ENCODE measurements around the gene UTP20.
"Not testable (repeated sequence)": the region's sequence is repeated elsewhere in the genome, so short reads cannot be mapped to it uniquely, and the experiment has no call there.

Gene UTP20

GRCh38 chr12:101415228-101415627 lies 135.3 kb downstream of the UTP20 start:
- DNase-seq (ENCODE audit: insufficient read length, low spot score) (no peak), FAIRE-seq (no peak)
- no peak for TF ChIP-seq CTCF (IDR thresholded peaks at IDR 0.05; ENCODE audit: insufficient read depth, missing control alignments)

GRCh38 chr12:101422066-101422465 lies 142.2 kb downstream of the UTP20 start:
- DNase-seq (ENCODE audit: insufficient read length, low spot score); FAIRE-seq: not testable (repeated sequence)

GRCh38 chr12:101424620-101425019 lies 144.7 kb downstream of the UTP20 start:
- no peak for TF ChIP-seq CTCF (IDR thresholded peaks at IDR 0.05; ENCODE audit: insufficient read depth, missing control alignments)
- FAIRE-seq (no peak), DNase-seq (ENCODE audit: insufficient read length, low spot score) (no peak)

- TF ChIP-seq CTCF (IDR thresholded peaks at IDR 0.05; ENCODE audit: insufficient read depth, missing control alignments) = no peak
- DNase-seq (ENCODE audit: insufficient read length, low spot score) = no peak
- no peak for FAIRE-seq
Observed at GRCh38 chr12:101430456-101430855, 150.6 kb downstream of the UTP20 start.

GRCh38 chr12:101436136-101436535 lies 156.2 kb downstream of the UTP20 start:
- DNase-seq (ENCODE audit: insufficient read length, low spot score) (no peak), FAIRE-seq (no peak)
- no peak for TF ChIP-seq CTCF (IDR thresholded peaks at IDR 0.05; ENCODE audit: insufficient read depth, missing control alignments)

All from D721Med (cell line).